NCI-H524 treated with DMSO at 0.1 percent for 48 hours (cell line): Measurements from ENCODE around the gene SH2D3C.
"Not testable (repeated sequence)": the region's sequence is repeated elsewhere in the genome, so short reads cannot be mapped to it uniquely, and the experiment has no call there.

Experiments
- DNase-seq: peaks from one replicate; lab custom pipeline; 2025; lab: John Stamatoyannopoulos, UW

Gene SH2D3C

DNA sequence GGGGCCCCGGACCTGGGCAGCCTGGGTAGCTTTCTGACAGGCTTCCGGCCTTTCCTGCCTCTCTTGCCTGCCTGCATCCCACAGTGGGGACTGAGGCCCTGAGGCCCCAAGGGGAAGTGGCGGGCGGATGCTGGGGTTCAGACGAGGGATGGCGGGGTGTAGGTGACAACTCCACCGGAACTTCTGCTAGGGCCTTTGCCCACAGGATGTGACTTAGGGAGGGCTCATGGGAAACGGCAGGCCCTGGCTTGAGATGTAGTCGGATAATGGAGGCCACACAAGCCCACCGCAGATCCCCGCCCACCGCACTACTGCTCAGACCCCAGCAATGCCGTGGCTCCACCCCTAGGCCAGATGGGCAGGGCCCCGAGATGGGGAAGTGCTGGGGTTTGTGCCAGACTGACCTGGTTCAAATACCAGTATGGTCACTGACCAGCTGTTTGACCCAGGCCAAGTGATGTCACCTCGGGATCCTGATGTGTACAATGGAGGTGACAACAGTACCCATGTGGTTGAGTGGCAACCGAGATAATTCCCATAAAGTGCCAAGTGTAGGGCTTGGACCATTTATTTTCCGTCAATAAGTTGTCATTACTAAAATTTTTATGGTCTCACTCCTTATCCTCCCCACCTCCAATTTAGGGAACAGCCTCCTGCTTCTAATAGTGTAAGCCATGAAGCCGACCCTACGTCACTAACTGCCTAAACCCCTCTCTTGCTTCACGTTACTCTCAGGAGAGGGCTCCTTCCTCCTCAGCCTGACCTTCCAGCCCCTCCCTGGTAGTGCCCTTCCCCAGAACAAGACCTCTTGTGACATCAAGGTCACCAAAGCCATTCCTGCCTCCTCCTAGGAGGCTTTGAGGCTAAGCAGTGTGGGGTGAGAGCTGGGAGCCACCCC is 4.9 kb upstream of the SH2D3C start:
- DNase-seq: no peak

DNA sequence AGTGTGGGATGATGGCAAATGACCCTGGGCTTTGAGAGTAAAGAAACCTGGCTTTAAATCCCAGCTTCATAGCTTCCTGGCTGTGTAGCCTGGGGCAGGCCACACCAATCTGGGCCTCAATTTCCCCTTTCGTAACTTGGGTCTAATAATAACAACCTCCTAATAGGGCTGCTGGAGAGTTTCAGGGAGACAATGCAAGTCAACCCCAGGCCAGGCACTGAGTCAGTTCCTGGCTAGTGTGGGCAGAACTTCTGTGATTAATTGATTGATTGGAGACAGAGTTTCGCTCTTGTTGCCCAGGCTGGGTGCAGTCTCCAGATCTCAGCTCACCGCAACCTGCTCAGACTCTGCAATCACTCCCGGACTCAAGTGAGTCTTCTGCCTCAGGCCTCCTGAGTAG is 3.3 kb upstream of the SH2D3C start:
- DNase-seq: no peak

DNA sequence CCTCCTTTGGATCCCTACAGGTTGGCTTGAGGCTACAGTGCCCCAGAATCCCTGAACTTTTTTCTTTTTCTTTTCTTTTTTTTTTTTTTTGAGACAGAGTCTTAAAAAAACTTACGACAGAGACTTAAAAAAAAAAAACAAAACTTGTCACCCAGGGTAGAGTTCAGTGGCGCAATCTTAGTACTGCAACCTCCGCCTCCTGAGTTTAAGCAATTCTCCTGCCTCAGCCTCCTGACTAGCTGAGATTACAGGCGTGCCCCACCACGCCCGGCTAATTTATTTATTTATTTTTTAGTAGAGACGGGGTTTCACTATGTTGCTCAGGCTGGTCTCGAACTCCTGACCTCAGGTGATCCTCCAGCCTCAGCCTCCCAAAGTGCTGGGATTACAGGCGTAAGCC is 2.4 kb upstream of the SH2D3C start:
- DNase-seq: not testable (repeated sequence)

DNA sequence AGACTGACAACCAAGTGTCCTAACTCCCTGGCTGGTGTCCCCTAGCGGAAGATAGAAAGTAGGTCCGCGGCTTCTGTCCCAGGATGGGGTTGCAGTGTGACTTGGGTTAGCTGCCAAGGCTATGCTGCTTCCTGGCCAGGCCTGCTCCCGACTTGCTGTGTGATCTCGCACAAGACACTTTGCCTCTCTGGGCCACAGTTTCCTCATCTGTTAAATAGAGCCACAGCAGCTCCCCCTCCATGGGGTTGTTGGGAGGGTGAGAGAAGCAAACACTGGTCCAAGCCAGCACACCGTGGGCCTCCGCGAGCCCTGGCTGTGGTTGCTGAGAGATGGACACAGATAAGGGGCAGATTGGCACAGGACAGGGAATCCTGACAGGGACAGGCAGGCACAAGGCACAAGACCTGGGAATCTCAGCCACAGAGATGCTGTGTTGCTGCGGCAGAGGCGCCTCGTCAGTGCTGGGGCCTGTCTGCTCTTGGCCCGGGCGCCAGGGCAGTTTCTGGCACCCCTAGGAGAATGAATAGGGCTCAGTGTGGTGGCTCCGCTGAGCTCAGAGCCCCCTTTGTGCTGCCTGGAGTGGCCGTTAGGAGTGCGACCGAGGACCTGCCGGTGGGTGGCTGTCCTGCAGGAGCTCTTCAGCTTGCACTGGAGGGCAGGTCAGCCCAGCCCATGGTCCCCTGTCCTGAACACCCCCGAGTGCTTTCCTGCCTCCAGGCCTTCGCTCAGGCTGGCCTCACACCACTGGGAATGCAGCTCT is 1.8 kb upstream of the SH2D3C start:
- no peak for DNase-seq

DNA sequence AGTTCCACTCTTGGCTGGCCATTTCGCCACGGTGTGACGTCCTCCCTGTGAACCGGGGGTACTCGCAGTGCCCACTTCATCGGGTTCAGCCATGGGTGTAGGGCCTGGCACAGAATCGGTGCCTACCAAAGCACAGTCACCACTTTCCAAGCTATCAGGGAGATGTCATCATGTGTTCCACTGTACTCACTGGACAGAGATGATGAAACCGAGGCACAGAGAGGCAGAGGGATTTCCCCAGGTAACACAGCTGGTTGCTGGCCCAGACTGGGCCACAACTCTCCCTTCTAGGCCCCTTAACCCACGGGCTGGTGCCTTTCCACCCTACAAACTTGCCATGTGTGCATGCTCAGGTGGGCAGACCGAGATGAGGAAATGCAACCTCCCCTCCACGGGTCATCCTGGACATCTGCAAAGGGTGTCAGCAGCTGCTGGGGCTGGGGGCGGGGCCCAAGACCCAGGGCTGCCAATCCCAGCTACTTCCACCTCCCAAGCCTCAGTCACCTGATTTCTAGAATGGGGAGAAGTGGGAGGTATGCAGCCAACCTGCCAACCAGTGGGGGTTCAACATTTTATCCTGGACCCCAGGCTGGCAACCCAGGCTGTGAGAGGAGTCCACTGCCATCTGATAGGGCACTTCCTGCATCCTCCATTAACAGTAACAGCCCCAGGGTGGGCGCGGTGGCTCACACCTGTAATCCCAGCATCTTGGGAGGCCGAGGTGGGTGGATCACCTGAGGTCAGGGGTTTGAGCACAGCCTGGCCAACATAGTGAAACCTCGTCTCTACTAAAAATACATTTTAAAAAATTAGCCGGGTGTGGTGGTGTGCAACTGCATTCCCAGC is 893 bp upstream of the SH2D3C start:
- DNase-seq: no peak

DNA sequence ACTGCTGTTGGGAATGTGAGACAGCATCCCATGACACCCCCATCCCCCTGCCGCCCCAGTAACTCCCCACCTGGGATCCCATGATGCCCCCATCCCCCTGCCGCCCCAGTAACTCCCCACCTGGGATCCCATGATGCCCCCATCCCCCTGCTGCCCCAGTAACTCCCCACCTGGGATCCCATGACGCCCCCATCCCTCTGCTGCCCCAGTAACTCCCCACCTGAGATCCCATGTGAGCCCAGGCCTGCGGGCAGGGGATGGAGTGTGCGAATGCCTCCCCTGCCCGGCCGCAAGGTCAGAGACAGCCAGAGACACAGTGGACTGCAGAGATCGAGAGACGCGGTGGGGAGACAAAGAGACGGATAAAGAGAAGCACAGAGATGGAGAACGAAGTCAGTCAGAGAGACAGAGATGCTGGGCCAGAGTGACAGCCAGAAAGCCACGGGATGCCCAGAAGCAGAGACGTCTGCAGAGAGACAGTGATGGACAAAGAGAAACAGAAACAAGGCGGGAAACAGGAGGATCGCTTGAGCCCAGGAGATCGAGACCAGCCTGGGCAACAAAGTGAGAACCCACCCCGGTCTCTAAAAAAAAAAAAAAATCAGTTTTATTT is 992 bp downstream of the SH2D3C start:
- no peak for DNase-seq

DNA sequence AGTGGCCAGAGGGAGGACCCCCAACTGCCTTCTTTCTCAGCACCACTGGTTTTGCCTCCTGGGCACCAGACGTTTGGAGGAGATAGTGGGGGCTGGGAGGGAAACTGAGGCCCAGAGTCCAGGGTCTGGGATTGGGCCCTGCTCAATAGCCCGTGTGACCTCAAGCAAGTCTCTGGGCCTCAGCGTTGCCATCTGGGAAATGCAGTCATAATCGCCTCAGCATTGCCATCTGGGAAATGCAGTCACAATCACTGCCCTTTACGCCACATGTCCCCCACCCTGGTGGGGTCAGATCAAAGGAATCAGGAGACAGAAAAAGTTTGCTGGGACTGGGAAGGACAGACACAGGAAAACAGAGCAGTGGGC is 1.6 kb downstream of the SH2D3C start:
- no peak for DNase-seq

DNA sequence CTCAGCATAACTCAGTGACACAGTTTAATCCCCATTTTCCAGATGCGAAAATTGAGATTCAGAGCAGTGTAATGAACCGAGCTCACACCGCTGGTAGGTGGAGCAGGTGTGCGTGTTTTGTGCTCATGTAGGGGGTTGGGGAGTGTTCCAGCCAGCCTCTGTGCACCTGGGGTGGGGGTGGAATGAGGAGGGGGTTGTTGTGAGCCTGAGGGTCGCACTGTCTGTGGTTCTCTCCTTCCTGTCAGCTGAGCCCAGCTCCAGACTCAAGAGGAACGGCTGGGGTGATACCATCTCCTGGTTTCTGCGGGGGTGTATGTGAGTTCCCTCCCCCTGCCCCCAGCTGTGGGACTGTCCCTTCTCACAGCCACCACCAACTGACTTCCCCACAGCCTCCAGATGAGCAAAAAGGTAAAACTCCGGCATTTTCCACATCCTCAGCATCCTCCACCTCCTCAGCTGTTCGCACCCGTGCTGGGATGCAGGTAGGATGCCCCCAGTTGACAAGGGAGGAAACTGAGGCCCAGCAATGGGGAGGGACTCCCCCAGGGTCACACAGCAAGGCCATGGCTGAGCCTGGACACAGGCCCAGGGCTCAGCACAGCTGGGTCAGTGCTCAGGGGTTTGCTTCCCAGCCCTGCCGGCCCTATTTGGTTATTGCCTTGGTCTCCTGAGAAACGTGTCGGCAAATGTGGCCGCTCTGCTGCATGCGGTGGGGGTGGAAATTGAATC is 2.1 kb downstream of the SH2D3C start:
- DNase-seq: no peak

DNA sequence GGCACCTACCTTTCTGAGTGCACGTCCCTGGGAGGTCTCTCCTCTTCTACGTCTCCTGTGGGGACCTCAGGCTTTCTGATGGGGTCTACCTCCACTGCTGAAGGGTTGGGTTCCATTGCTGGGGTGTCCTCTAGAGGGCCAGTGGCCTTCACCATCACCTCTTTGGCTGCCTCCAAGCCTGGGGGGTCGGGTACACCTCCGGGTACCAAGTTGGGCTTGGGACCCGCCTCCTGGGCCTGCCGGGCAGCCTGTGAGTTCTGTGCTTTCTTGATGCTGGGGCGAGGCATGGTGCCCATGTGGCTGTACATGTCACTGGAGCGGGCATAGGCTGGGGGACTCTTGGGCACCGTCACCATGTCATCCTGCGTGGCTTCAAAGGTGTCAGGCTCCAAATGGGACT is 4.5 kb downstream of the SH2D3C start:
- DNase-seq: no peak

DNA sequence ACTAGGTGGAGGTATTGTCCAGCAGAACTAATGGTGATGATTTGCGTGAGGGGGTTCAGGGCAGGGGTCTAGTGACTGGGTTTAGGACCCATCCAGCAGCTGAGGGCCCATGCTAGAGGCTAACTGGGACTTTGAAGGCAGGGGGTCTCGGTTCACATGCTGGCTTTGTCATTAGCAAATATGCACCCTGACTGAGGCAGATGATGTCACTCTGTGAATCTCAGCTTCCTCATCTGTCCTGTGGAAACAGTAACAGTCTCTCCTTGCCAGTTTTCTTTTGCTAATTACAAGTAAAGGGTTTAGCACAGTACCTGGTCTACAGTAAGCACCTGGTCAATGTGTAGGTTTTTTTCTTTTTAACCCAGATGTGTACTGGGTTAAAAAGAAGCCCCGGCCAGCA is 5.2 kb downstream of the SH2D3C start:
- DNase-seq: no peak

DNA sequence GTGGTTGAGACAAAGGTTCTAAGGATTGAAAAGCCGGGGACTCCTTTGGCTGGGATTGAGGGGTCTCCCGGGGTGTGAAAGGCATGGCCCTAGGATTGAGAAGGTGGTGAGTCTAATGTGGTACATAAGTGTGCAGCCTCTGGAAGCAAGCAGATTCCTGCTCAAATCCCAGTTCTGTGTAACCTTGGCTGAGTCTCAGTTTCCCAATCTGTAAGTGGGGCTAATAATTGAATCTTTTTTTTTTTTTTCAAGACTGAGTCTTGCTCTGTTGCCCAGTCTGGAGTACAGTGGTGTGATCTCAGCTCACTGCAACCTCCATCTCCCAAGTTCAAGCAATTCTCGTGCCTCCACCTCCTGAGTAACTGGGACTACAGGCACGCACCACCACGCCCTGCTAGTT is 5.9 kb downstream of the SH2D3C start:
- no peak for DNase-seq

DNA sequence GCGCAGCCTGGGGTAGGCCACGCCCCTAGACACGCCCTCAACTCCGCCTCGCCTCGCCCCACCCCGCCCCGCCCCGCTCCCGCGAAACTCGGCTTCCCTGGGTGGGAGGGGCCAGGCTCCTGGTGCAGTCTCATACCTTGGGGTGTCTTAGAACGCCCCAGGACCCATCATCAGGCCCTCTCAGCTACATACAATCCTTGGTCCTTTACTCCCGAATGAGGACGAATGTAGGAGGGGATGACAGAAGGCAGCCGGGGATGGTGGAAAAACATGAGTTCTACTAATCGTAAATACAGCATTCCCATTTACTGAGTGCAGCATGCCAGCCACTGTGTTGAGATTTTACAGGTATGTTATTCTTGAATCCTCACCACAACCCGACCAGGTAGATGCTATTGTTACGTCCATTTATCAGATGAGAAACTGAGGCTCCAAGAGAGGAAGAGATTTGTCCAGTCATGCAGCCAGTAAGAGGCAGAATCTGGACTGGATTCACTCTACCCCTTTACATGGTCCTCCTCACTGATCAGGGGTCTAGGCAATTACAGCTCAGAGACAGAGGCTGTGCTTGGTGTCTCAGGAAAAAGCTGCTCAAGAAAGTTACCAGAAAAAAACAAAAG is 6.8 kb downstream of the SH2D3C start:
- DNase-seq: no peak

DNA sequence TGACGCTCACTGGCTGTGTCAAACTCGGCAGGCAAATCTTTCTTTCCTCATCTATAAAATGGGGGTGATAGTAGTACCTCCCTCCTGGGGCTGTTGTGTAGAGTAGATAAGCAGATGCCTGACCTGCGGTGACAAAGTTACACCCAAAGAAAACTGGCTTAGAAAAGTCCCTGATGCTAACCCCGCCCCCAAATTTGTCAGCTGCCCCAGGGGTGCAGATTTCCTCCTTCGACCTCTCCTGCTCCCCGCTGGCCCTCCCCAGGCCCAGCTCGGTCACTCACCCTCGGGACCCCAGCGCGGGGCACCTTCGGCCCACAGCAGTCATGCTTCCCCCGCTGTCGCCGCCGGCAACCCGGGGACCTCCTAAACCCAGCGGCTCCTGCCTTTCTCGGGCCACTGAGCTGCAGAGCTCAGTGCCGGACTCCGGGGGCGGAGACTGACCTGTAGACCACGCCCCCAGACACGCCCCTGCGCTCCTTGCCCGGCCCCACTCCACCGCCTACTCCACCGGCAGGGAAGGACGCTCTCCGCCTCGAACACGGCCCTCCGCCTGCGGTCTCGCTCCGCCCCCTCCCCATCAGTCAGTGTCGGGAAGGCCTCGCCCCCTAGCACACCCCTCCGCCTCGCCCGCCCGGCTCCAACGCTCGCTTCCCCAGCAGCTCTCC is 7.4 kb downstream of the SH2D3C start:
- DNase-seq: peak; percentile 86

DNA sequence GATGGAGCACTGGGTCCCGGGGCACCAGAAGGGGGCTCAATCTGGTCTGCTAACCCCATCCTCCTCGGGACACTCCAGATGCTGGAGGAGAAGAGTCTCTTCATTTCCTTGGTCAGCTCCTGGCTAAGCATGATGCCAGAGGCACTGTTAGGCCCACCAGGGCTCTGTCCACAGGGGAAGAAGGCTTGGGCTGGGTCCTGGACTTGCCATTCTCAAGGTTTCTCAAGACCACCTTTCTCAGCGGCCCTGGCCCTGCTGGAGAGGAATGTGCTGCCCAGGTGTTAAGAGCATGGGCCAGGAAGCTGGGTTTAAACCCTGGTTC is 7.9 kb downstream of the SH2D3C start:
- no peak for DNase-seq

DNA sequence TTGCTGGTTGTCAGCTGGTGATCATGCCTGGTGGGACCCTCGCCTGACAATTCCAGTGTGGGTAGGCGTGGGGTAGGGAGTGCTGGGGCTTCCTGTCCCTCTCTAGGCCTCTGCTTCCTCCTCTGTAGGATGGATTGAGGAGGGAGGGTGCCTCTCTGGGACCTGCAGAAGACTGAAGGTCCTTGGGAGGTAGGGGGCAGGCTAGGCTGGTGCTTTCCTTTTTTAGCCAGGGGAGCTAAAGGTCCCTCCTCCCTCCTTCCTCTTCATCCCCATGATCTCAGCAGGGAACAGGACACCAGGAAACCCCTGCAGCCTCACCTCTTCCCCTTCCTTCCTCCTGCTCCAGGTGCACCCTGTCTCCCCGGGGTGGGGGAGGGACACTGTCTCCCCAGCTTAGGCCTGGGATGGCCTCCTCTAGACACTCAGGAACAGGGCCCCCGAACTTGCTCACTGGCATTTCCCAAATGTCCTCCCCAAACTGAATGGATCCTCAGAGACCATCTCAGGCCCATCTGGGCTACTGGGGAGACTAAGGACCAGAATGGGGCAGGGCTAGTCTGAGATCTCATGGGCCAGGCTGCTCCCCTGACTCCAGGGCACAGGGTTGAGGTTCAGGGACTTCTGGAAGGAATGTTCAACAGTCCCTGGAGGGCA is 8.4 kb downstream of the SH2D3C start:
- no peak for DNase-seq

DNA sequence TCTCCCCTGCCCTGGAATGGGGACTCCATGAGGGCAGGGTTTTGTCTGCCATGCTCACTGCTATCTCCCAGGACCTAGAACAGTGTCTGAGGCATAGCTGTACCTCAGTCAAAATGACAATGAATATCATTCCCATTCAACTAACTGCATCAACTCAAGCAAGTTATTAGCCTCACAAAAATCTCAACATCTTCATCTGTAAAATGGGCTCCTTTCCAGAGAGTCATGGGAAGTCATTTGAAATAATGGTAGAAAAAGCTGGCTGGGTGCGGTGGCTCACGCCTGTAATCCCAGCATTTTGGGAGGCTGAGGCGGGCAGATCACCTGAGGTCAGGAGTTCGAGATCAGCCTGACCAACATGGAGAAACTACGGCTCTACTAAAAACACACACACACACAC is 9.4 kb downstream of the SH2D3C start:
- no peak for DNase-seq

DNA sequence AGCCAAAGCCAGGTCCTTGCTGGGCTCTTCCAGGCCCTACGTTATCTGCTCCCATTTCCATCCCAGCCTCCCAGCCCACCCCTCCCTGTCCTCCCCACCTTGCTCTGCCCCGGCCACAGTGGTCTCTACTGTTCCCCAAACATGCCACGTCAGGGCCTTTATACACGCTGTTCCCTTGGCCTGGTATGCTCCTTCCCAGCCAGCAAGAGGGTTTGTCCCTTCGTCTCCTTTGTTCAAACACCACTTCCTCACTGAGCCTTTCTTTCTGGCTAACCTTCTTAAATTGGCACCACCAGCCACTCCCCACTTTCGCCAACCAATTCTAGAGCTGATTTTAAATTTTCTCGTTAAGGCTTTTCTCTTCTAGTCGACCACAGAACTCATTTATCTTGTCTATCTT is 9.8 kb downstream of the SH2D3C start:
- DNase-seq: no peak

DNA sequence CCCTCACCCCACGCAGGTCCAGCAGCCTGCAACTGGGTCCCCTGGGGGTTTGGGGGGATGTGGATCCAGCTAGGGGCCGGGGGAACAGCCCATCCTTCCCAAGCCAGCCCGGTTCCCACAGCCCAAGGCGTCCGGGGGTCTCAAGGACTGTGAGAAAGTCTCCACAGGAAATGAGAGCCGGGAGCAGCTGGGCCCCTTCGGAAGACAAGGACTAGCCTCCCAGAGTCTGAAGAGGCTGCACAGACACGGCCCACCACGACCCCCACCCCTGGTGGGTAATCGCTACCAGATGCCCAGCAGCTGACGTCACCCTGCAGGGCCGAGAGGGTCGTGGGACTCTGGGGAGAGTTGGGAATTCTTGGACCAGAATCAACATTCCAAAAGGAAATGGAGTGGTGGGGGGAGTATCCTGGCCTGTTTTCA is 10.5 kb downstream of the SH2D3C start:
- DNase-seq: no peak

DNA sequence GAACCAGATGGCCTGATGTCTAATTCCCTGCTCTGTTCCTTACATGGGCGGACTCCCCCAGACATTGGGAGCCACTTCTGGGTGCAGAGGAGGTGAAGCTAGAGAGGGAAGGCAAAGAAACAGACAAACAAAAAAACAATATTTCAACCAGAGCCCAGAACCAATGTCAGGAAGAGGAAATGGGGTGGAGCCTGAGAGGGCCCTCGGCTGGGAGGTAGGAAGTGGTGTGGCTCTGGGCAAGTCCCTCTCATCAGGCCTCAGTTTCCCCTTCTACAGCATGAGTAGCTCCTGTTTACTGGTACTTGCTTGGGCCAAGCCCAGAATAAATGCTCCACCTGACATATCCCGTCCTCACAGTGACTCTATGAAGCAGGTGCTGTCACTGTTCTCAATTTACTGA is 11.1 kb downstream of the SH2D3C start:
- no peak for DNase-seq

DNA sequence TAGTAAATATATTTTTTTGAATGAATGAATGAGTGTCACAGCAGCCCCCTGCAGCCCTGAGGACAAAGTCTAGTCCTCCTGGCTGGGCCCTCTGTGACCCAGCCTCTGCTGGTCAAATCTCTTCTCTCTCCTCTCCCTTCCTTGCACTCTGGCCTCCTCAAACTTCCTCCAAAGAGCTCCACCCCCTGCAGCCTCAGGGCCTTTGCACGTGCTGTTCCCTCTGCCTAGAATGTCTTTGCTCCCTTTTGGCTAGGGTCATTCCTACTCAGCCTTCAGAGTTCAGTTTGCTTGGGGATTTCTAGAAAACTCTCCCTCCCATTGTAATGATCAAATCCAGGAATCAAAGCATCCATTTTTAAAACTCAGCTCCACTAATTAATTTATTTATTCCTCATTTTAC is 13.0 kb downstream of the SH2D3C start:
- no peak for DNase-seq
